GM18519 (cell line): ENCODE results near the gene CHRNA4.
"Not testable (repeated sequence)": the region's sequence is repeated elsewhere in the genome, so short reads cannot be mapped to it uniquely, and the experiment has no call there.

Source experiments
- ATAC-seq: cut with Tn5 transposase; IDR thresholded peaks from one replicate; pipeline ENCODE4 v1.9.1; 2021; ENCODE audit warnings: mild to moderate bottlenecking, moderate library complexity; ENCODE audit not compliant: unreplicated experiment, low FRiP score

The CHRNA4 gene

DNA sequence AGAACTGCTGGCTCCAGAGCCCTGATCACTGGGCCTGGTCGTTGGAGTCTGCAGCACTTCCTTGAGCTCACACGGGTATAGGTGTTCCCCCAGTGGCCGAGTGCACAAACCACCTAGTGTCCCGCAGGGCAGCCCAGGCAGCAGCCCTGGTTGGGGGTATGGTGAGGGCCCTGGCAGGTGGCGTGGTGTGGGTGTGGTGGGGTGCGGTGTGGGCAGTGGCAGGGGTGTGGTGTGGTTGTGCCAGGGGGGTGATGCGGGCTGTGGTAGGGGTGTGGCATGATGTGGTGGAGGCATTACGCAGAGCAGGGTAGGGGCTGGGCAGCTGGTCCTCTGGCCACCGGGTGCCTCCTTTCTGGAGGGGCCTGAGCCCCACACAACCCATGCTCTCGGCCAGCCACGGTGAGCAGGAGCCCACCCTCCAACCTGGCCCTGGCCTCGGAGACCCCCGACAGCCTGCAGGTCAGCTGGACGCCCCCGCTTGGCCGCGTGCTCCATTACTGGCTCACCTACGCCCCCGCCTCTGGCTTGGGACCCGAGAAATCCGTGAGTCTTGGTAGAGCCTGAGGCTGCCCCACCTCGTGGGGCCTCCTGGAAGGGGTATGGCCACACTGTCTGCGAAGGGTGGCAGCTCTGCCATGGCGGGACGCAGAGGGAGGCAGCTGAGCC lies 47.7 kb downstream of the CHRNA4 start:
- no peak for ATAC-seq

DNA sequence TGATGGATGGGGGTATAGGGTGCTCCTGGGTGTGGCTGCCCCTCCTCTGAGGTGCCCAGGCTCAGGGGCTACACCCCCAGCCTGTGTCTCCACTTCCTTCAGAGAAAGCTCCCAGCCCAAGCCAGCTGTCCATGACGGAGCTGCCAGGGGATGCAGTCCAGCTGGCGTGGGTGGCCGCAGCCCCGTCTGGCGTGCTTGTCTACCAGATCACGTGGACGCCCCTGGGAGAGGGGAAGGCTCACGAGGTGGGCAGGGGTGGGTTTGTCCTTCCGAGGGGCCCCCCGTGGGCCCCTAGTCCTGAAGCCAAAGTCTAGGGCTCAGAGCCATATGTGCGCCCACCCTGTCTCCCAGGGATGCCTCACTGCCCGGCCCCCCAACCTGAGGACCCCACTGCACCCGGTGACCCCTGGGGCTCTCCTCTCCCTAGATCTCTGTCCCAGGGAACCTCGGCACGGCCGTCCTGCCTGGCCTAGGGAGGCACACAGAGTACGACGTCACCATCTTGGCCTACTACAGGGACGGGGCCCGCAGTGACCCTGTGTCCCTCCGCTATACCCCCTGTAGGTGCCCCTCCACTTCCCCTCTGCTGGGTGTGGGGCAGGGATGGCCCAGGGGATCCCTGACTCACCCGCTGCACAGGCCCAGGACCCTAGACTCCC lies 48.3 kb downstream of the CHRNA4 start:
- no peak for ATAC-seq

DNA sequence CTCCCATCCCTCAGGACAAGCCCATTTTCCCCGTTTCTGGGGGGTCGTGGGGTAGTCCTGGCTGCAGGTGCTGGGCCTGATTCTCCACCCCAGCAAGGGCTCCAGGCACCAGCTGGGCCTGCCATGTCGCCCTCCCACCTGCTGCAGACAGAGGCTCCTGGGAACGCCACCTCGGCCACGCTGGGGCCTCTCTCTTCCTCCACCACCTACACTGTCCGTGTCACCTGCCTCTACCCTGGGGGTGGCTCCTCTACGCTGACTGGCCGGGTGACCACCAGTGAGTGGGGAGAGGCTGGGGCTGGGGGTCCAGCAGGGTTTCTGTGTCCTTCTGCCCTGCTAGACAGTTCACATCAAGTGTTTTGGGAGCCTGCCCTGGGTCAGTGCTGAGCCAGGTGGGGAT lies 48.9 kb downstream of the CHRNA4 start:
- ATAC-seq: no peak

DNA sequence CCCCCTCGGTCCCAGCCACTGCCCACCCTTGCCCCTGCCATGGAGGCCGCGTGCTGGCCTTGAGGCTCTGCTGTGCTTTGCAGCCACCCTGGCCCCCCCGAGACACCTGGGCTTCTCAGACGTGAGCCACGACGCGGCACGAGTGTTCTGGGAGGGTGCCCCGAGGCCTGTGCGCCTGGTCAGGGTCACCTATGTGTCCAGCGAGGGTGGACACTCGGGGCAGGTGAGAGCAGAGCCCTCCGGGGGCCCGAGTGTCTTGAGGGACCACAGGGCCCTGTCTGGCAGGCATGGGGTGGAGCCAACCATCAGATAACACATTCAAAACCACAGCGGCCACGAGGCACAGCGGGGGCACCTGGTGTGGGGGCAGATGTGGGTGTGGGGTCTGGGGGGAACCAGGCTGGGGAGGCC lies 49.3 kb downstream of the CHRNA4 start:
- ATAC-seq: no peak

DNA sequence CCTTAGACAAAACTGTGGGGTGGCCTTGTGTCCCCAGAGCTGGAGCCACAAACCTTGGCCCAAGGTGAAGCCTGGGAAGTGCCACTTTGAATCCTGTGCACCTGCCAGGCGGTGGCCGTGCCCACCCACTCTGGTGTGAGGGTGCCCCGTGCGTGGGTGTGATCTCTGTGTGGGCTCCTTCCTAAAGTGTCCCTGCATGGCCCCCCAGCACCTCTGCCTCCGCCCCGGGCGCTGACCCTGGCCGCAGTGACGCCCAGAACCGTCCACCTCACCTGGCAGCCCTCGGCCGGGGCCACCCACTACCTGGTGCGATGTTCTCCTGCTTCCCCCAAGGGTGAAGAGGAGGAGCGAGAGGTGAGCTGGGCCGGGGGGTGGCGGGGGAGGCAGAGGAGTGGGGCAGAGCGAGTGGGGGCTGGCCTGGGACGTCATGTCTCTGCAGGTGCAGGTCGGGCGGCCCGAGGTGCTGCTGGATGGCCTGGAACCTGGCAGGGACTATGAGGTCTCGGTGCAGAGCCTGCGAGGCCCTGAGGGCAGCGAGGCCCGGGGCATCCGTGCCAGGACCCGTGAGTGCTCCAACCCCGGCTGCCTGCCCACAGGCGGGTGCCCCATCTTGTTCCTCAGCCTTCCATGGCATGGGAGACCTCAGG lies 49.8 kb downstream of the CHRNA4 start:
- ATAC-seq: no peak

DNA sequence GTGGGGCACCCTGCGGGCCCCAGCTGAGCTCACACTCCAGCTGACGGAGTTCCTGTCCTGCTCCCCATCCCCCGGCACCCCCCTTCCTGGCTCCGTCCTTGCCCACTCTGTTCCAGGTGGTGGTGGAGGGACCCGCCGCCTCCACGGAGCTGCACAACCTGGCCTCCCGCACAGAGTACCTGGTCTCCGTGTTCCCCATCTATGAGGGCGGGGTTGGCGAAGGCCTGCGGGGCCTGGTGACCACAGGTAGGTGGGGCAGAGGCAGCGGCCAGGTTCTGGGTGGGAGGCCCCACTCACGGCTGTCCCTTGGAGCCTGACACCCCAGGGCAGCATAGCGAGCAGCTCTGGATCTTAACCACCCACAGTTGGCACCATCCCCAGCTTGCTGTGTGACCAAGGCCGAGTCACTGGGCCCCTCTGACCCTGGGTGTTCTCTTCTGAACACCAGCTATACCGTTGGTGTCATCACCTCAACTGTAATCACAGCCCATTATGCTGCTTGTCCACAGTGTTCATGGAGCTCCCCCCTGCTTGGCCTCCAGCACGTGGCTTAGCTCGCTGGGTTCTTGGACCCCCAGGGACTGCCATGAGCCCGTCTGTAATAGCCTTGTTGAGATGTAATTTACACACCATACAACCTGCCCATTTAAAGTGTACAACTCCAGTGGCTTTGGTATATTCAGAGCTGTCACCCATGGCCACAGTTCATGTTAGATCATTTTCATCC lies 50.7 kb downstream of the CHRNA4 start:
- ATAC-seq: no peak

DNA sequence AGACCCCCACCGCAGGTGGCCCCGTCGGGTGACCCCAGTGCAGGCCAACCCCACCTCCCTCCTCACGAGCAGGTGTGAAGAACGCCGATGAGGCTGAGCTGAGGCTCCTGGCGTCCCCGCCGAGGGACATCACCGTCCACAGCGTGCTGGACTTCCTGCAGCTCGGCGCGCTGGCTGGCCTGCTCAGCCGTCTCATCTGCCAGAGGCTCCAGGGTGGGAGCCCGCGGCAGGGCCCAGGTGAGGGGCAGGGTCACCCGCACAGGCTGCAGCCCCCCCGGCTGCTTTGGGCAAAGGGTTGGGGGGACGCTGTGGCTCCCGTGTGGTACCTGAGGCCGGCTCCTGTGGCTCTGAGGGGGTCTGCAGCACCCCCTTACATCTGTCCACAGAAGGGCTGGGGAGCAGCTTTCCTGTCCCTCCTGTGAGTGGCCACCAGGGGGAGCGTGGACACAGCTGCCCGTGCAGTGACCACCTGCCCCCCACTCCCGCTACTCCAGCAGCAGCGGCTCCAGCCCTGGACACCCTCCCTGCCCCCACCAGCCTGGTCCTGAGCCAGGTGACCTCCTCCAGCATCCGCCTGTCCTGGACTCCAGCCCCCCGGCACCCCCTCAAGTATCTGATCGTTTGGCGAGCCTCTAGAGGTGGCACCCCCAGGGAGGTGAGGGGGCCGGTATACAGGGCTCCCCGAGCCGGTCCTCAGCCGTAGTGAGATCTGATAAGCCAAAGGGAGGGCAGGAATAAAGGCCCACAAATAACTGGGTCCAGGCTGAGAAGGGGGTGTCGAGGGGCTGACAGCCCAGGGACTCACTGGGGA lies 51.7 kb downstream of the CHRNA4 start:
- ATAC-seq: no peak

DNA sequence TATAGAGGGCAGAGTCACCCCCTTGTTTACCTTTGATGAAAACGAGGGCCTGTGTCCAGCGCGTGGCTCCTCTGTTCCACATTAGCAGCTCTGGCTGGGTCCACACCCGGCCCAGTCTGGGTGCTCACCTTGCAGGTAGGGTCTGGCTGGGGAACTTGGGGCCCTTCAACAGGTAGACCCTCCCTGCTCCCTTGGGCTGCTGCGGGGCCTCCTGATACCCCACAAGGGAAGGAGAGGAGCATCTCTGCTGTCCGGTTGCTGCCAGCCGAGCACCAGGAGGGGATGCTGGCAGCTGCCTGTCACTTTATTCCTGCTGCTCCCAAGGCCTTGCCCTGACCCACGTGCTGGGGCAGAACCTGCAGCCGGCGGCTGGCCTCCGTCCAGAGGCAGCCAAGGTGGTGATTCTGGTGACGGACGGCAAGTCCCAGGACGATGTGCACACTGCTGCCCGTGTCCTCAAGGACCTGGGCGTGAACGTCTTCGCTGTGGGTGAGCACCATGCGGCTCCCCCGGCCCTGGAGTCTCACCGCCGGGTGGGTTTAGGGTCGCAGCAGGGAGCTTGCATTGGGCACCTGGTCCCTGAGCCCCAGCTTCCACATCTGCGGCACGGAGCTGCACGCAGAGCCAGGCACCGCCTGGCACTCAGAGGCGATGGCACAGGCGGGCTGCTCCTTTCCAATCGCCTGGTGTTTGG lies 52.8 kb downstream of the CHRNA4 start:
- ATAC-seq: no peak

DNA sequence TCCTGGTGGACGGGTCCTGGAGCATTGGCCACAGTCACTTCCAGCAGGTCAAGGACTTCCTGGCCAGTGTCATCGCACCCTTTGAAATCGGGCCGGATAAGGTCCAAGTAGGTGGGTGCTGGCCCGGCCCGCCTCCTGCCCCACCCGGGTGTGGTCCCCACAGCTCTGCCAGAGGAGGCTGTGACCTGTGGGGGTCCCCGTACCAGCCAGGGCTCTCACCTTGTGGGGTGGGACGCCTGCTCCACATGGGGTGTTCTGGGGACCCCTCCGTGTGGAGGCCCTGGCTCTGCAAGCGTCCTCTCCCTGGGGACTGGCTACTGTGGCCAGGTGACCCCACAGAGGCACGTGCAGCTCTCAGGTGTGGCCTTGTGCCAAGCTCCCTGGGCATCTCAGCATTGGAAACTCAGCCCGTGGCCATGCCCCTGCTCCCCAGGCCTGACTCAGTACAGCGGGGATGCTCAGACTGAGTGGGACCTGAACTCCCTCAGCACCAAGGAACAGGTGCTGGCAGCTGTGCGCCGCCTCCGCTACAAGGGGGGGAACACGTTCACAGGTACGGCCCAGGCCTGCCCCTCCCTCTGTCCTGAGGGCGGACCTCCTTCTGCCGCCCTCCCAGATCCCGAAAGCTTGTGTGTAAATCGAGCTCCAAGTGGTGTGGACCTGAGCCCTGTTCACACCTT lies 53.5 kb downstream of the CHRNA4 start:
- ATAC-seq: no peak

DNA sequence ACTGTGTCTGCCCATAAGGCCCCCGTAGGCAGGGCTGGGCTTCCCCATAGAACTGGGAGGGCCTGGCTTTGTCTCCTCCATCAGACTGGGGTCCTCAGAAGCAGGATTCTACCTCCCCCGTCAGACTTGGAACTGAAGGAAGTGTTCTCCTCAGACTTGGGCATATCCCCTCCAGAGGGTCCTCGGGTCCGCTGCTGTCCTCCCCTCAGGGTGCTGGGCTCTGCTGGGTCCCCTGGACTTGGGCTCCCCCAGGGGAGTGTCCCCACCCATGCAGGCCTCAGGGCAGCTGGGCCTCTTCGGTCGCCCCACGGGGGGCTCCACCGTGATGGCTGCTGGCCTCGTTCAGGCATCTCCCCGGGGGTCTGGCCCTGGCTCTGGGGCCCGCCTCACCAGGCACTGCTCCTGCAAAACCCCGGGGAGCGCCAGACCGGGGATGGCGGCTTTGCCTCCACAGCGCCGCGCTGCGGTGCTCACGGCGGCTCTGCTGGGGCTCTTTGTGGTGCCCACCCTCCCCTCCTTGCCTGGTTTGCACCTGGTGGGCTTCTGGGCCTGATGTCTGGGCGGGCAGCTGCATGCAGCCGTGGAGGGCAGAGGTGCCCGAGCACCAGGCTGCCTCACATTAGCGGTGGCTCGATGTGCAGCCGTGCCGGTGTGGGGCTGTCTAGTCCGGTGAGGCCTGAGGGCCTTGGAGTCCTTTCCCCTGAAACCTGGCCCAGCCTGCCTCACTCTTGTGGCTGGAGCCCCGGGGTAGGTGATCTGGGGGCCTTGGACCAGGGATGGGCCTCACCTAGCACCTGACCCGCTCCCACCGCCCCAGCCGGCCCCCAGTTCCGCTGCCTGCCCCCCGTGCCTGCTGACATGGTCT lies 54.2 kb downstream of the CHRNA4 start:
- no peak for ATAC-seq

DNA sequence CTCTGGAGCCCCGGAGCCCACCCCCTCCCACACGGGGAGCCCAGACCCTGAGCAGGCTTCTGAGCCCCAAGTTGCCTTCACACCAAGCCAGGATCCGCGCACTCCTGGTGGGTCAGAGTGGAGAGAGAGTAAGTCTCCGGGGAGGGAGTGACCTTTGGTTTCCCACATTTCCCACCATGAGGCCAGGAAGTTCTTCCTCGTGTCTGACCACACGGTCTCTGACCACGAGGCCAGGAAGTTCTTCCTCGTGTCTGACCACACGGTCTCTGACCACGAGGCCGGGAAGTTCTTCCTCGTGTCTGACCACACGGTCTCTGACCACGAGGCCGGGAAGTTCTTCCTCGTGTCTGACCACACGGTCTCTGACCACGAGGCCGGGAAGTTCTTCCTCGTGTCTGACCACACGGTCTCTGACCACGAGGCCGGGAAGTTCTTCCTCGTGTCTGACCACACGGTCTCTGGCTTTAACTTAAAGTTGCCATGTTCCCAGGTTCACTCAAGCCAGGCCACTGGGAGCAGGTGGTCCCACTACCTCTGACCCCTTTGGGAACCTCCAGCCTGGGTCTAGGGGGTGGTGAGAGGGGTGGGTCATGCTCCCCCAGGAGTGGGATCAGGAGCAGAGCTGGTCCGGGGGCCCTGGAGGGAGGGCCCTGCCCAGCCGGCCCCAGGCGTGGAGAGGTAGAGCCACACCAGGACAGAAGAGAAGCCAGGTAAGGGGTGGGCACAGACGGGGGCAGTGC lies 55.0 kb downstream of the CHRNA4 start:
- not testable (repeated sequence) for ATAC-seq

DNA sequence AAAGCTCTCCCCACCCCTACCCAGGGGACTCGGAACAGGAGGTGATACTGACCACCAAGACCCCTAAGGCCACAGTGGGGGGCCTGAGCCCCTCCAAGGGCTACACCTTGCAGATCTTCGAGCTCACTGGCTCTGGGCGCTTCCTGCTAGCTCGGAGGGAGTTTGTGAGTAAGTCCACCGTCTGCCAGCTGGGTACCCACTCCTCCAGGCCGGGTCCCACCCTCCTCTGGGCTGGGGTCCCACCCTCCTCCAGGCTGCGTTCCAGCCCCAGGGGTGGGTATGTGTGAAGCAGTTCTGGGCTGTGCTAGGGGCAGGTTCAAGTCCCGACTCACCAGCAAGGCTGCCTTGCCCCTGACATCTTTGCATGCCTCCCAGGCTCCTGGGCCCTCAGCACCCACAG lies 55.8 kb downstream of the CHRNA4 start:
- no peak for ATAC-seq

DNA sequence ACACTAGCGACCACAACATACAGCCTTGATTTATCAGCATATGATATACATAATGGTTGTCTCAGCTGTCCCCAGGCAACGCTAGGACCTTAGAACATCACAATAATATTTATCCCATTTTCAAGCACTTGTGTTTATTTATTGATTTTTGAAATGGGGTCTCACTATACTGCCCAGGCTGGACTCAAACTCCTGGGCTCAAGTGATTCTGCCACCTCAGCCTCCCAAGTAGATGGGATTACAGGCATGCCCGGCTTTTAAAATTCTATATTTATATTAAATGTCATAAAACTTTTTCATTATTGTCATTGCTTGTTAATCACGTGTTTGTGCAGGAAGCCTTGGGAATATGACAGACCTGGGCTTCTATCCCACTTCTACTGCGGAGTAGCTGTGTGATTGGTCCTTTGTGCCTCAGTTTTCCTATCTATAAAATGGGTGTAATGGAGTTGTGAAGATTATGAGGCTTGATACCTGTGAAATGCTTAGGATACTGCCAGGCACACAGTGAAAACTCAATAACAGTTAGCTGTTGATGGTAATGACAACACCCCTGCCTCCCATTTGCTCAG lies 58.0 kb downstream of the CHRNA4 start:
- ATAC-seq: no peak

DNA sequence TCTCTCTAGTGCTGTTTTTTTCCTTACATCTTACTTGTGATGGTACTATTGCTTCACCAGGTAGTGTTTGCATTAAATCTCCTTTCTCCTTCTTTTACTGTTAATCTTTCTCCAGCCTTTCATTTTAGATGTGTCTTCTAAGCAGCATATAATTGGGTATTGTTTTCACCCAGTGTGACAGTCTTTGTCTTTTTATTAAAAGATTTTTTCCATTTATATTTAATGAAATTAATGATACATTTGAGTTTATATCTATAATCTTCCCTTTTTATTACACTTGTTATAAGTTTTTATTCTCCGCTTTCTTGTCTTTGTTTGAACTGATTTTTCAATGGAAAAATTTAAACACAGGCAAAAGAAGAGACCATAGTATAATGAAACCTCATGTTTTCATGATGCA lies 59.5 kb downstream of the CHRNA4 start:
- no peak for ATAC-seq

DNA sequence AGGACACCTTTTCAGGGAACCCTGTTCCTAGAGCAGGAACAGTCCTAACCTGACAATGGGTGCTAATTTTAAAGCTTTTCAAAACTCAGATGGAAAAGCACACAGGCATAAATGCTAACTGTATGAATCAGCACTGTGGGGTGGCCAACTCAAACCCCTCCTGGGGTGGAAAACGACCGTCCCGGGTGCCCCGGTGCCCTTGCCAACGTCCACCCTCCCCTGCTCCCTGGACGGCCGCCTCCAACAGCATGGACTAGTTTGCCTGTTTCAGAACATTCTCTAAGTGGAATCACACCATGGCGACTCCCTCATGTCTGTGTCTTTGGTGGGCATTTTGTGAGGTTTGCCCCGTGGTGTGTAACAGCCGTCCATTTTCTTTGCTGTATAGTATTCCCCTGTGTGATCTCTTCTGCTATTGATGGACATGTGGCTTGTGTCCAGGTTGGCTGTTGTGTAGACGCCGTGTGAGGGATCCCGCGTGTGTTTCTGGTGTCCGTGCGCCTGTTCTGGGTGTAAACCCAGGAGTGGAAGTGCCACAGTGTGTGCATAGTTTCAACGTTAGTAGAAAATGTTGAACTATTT lies 62.3 kb downstream of the CHRNA4 start:
- ATAC-seq: no peak

DNA sequence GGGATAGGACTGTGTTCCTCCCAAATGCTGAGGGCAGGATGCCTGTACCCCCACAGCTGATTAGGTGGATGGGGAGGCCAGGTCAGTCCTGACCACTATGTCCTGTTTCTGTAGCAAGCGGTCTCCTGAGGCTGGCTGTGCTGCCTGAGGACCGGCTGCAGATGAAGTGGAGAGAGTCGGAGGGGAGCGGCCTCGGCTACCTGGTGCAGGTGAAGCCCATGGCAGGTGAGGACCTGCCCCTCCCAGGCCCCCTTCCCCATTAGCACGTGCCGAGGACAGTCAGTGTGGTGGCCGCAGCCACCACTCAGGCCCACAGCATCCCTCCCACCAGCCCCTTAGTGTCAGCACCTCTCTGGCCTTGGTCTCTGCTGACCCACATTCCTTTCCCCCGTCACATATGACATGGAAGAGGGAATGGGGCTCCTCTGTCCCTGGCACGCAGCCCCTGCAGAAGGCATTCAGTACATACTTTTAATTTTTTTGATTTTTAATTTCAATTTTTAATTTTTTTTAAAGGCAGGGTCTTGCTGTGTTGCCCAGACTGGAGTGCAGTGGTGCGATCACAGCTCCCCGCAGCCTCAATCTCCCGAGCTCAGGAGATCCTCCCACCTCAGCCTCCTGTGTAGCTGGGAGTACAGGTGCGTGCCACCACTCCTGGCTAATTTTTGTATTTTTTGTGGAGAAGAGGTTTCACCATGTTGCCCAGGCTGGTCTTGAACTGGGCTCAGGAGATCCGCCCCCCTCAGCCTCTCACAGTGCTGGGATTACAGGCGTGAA lies 63.2 kb downstream of the CHRNA4 start:
- ATAC-seq: no peak
